Measurements from ENCODE around the gene CRABP2.

- TF ChIP-seq CTCF (conservative IDR thresholded peaks at IDR 0.05; ENCODE audit: low read depth, low read length) (no peak), EZH2 (IDR thresholded peaks at IDR 0.05; ENCODE audit: borderline replicate concordance, low read depth, low read length, poor library complexity, severe bottlenecking) (no peak)
Observed at GRCh38 chr1:156680056-156680455, 25.3 kb downstream of the CRABP2 start.

Measured in A673 (cell line).